Measurements from ENCODE around the gene ACBD6.

ACBD6 gene

GRCh38 chr1:180522213-180522515 is 19.8 kb upstream of the ACBD6 start:
- peak; percentile 93 for ATAC-seq (ENCODE audit: low read depth)
- TF ChIP-seq CTCF (IDR thresholded peaks at IDR 0.05; ENCODE audit: poor library complexity, severe bottlenecking) = no peak
- Histone ChIP-seq H3K27ac (ENCODE audit: poor library complexity, severe bottlenecking) (peak overlapping the region; percentile 76), H3K9me3 (ENCODE audit: severe bottlenecking) (no peaks in the 10 kb centered on the region), H3K4me1 (ENCODE audit: insufficient read depth, poor library complexity, severe bottlenecking) (peaks cover 22% of the 10 kb centered on the region), H3K27me3 (ENCODE audit: insufficient read depth, poor library complexity, severe bottlenecking) (no peaks in the 10 kb centered on the region), H3K4me3 (ENCODE audit: severe bottlenecking) (no peak overlapping the region), H3K36me3 (ENCODE audit: low read depth) (no peaks in the 10 kb centered on the region)
- DNase-seq (ENCODE audit: low spot score) = no peak

- ATAC-seq (ENCODE audit: low read depth) = peak; percentile 65
- H3K27me3 ChIP-seq (ENCODE audit: insufficient read depth, poor library complexity, severe bottlenecking) = no peaks in the 10 kb centered on the region
- DNase-seq (ENCODE audit: low spot score) = no peak
- no peaks in the 10 kb centered on the region for H3K36me3 ChIP-seq (ENCODE audit: low read depth)
- no peak overlapping the region for H3K4me3 ChIP-seq (ENCODE audit: severe bottlenecking)
- H3K4me1 ChIP-seq (ENCODE audit: insufficient read depth, poor library complexity, severe bottlenecking) = peaks cover 23% of the 10 kb centered on the region
- peak overlapping the region; percentile 76 for H3K27ac ChIP-seq (ENCODE audit: poor library complexity, severe bottlenecking)
- peak; percentile 17 for TF ChIP-seq CTCF (IDR thresholded peaks at IDR 0.05; ENCODE audit: poor library complexity, severe bottlenecking)
- no peaks in the 10 kb centered on the region for H3K9me3 ChIP-seq (ENCODE audit: severe bottlenecking)
Observed at GRCh38 chr1:180521474-180522212, 19.3 kb upstream of the ACBD6 start.

GRCh38 chr1:180519846-180520245 is 17.5 kb upstream of the ACBD6 start:
- H3K36me3 ChIP-seq (ENCODE audit: low read depth) = no peaks in the 10 kb centered on the region
- peaks cover 29% of the 10 kb centered on the region for H3K4me1 ChIP-seq (ENCODE audit: insufficient read depth, poor library complexity, severe bottlenecking)
- ATAC-seq (ENCODE audit: low read depth) (no peak), DNase-seq (ENCODE audit: low spot score) (no peak)
- no peak overlapping the region for H3K27ac ChIP-seq (ENCODE audit: poor library complexity, severe bottlenecking)
- no peaks in the 10 kb centered on the region for H3K9me3 ChIP-seq (ENCODE audit: severe bottlenecking)
- H3K4me3 ChIP-seq (ENCODE audit: severe bottlenecking) = no peak overlapping the region
- no peak for TF ChIP-seq CTCF (IDR thresholded peaks at IDR 0.05; ENCODE audit: poor library complexity, severe bottlenecking)
- H3K27me3 ChIP-seq (ENCODE audit: insufficient read depth, poor library complexity, severe bottlenecking) = no peaks in the 10 kb centered on the region

- DNase-seq (ENCODE audit: low spot score) = no peak
- Histone ChIP-seq H3K36me3 (ENCODE audit: low read depth) (no peaks in the 10 kb centered on the region), H3K9me3 (ENCODE audit: severe bottlenecking) (no peaks in the 10 kb centered on the region), H3K4me3 (ENCODE audit: severe bottlenecking) (no peak overlapping the region), H3K27ac (ENCODE audit: poor library complexity, severe bottlenecking) (peak overlapping the region; percentile 20), H3K27me3 (ENCODE audit: insufficient read depth, poor library complexity, severe bottlenecking) (no peaks in the 10 kb centered on the region), H3K4me1 (ENCODE audit: insufficient read depth, poor library complexity, severe bottlenecking) (peaks cover 6% of the 10 kb centered on the region)
- peak; percentile 97 for ATAC-seq (ENCODE audit: low read depth)
- peak; percentile 94 for TF ChIP-seq CTCF (IDR thresholded peaks at IDR 0.05; ENCODE audit: poor library complexity, severe bottlenecking)
Observed at GRCh38 chr1:180515857-180516388, 13.5 kb upstream of the ACBD6 start.

GRCh38 chr1:180515364-180515763 is 13.0 kb upstream of the ACBD6 start:
- ATAC-seq (ENCODE audit: low read depth) = no peak
- no peaks in the 10 kb centered on the region for H3K27me3 ChIP-seq (ENCODE audit: insufficient read depth, poor library complexity, severe bottlenecking)
- H3K4me1 ChIP-seq (ENCODE audit: insufficient read depth, poor library complexity, severe bottlenecking) = peaks cover 6% of the 10 kb centered on the region
- H3K9me3 ChIP-seq (ENCODE audit: severe bottlenecking) = no peaks in the 10 kb centered on the region
- no peak for TF ChIP-seq CTCF (IDR thresholded peaks at IDR 0.05; ENCODE audit: poor library complexity, severe bottlenecking)
- H3K4me3 ChIP-seq (ENCODE audit: severe bottlenecking) = no peak overlapping the region
- DNase-seq (ENCODE audit: low spot score) = no peak
- H3K27ac ChIP-seq (ENCODE audit: poor library complexity, severe bottlenecking) = no peak overlapping the region
- H3K36me3 ChIP-seq (ENCODE audit: low read depth) = no peaks in the 10 kb centered on the region

All from RWPE2 (cell line).